WTC11 (cell line): ENCODE results near the gene UBAC2. TPM values are rescaled to one million over a fixed set of nuclear protein-coding genes. Genes with fewer than 3 reads are reported as not detected.

Experiments used
- ATAC-seq: fragments of 200-7000 bp; cut with Tn5 transposase; 2 replicates; pipeline ENCODE4 v1.10.0; 2021; ENCODE audit warnings: mild to moderate bottlenecking, moderate library complexity
- CTCF ChIA-PET: fragments of 300-600 bp; sonication (Branson Sonifier 250); formaldehyde crosslinking; loops from one replicate; lab custom pipeline; 2021; ENCODE audit warnings: antibody characterized with exemption; lab: Charles Lee
- POLR2A ChIA-PET: fragments of 350-600 bp; sonication (Branson Sonifier 250); formaldehyde crosslinking; loops from one replicate; lab custom pipeline; 2021; ENCODE audit warnings: antibody characterized with exemption; lab: Charles Lee
- DNase-seq: peaks from one replicate; pipeline ENCODE4 v3.0.0; 2021; ENCODE audit warnings: low spot score
- H3K27ac Mint-ChIP-seq: 2 replicates; pipeline ENCODE4 v1.8.0; 2021; ENCODE audit warnings: mixed read lengths
- H3K27me3 Mint-ChIP-seq: 2 replicates; pipeline ENCODE4 v1.8.0; 2021; ENCODE audit warnings: low read depth, mild to moderate bottlenecking, moderate library complexity, mixed read lengths
- H3K36me3 Mint-ChIP-seq: 2 replicates; pipeline ENCODE4 v1.8.0; 2021; ENCODE audit warnings: mixed read lengths
- H3K4me1 Mint-ChIP-seq: 2 replicates; pipeline ENCODE4 v1.8.0; 2022; ENCODE audit warnings: mixed read lengths
- H3K4me3 Mint-ChIP-seq: 2 replicates; pipeline ENCODE4 v1.8.0; 2021; ENCODE audit warnings: mild to moderate bottlenecking, moderate library complexity, mixed read lengths
- H3K9me3 Mint-ChIP-seq: 2 replicates; pipeline ENCODE4 v1.8.0; 2021; ENCODE audit warnings: mixed read lengths
- AR ChIP-seq: fragments of 250-450 bp; sonication (Bioruptor Pico); IDR thresholded peaks from 2 replicates; pipeline ENCODE4 v1.9.0; 2021; ENCODE audit warnings: mild to moderate bottlenecking
- ATF6 ChIP-seq: sonication (generic); formaldehyde crosslinking; IDR thresholded peaks from 2 replicates; pipeline ENCODE4 v1.8.1; 2023; ENCODE audit warnings: mild to moderate bottlenecking, missing genetic modification reagents
- IRF2 ChIP-seq: sonication (generic); formaldehyde crosslinking; IDR thresholded peaks from 2 replicates; pipeline ENCODE4 v1.8.0; 2022; ENCODE audit warnings: low read depth, missing genetic modification reagents, borderline replicate concordance
- MAX ChIP-seq: sonication (generic); formaldehyde crosslinking; IDR thresholded peaks from 2 replicates; pipeline ENCODE4 v1.8.0; 2022; ENCODE audit warnings: mild to moderate bottlenecking, missing genetic modification reagents
- RELA ChIP-seq: sonication (generic); formaldehyde crosslinking; IDR thresholded peaks from 2 replicates; pipeline ENCODE4 v1.8.1; 2022; ENCODE audit warnings: missing genetic modification reagents, mild to moderate bottlenecking, borderline replicate concordance
- TEAD1 ChIP-seq: sonication (generic); formaldehyde crosslinking; IDR thresholded peaks from 2 replicates; pipeline ENCODE4 v1.8.0; 2022; ENCODE audit warnings: mild to moderate bottlenecking, missing genetic modification reagents
- ZNF121 ChIP-seq: sonication (generic); formaldehyde crosslinking; IDR thresholded peaks from 2 replicates; pipeline ENCODE4 v1.8.0; 2023; ENCODE audit warnings: missing genetic modification reagents
- ZNF281 ChIP-seq: sonication (generic); formaldehyde crosslinking; IDR thresholded peaks from 2 replicates; pipeline ENCODE4 v1.8.0; 2023; ENCODE audit warnings: mild to moderate bottlenecking, missing genetic modification reagents
- total RNA-seq: library from RNA; stranded (reverse); gene quantifications from 3 replicates; pipeline ENCODE4 v1.2.3, GENCODE V29; 2021
- TF ChIP-seq, protein P1 (sequence below): sonication (generic); formaldehyde crosslinking; IDR thresholded peaks from 2 replicates; pipeline ENCODE4 v1.8.1; 2023; ENCODE audit warnings: mild to moderate bottlenecking, missing genetic modification reagents

Gene UBAC2
- total RNA-seq, 1 experiment from 2014 or later: 64.7 TPM

- TF ChIP-seq AR (CRISPR knock-in tag): no peak
- no peak for TF ChIP-seq ZNF281
These were observed 231.4 kb downstream of the UBAC2 start (continued) for GRCh38 chr13:99431927-99432608.

DNA sequence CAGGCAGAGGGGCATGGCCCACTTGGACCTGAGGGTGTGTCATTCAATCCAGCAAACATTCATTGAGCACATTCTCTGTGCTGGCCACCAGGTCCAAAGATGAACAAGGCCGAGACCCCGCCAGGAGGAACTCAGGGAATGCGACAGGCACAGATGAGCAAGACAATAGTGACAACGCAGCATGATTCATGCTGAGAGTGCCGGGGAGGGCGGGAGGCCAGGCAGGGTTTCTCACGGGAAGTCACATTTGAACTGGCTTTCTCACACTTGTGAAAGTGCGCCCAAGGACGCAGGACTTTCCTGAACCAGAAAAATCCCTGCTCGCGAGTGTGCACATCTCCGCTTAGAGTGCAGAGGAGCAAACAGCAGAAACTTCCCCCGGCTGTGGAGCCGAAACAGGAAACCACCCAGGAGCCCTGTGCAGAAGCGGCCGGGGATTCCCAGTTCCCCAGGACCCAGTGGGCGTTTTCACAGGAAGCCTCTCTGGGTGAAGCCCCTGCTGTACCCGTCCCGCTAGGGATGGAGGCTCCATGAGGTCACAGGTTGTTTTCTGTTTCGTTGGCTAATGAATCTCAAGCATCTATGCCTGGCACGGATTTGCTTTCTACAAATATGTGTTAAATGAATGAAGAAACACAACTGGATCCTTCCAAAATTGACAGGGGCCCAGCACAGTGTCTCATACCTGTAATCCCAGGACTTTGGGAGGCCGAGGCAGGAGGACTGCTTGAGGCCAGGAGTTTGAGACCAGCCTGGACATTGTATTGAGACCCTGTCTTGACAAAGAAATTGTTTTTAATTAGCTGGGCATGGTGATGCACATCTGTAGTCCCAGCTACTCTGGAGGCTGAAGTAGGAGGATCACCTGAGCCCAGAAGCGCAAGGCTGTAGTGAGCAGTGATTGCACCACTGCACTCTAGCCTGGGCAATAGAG, 232.2 kb downstream of the UBAC2 start:
- TF ChIP-seq RELA (CRISPR knock-in tag): no peak
- TF ChIP-seq IRF2 (CRISPR knock-in tag): no peak
- TF ChIP-seq, protein P1, sequence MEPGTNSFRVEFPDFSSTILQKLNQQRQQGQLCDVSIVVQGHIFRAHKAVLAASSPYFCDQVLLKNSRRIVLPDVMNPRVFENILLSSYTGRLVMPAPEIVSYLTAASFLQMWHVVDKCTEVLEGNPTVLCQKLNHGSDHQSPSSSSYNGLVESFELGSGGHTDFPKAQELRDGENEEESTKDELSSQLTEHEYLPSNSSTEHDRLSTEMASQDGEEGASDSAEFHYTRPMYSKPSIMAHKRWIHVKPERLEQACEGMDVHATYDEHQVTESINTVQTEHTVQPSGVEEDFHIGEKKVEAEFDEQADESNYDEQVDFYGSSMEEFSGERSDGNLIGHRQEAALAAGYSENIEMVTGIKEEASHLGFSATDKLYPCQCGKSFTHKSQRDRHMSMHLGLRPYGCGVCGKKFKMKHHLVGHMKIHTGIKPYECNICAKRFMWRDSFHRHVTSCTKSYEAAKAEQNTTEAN: 0 out of 2 replicates have a peak, but pooled peaks have one; percentile 47
- TF ChIP-seq ATF6 (CRISPR knock-in tag): no peak
- peak; percentile 28; the same call in 1 of the 2 replicates for TF ChIP-seq ZNF121
- TF ChIP-seq TEAD1 (CRISPR knock-in tag): 0 out of 2 replicates have a peak, but pooled peaks have one; percentile 34
- peak; percentile 36; the same call in 1 of the 2 replicates for TF ChIP-seq MAX (CRISPR knock-in tag)
- TF ChIP-seq, all 79 proteins: peak for 4
- POLR2A ChIA-PET: interaction anchor here (0.6 kb wide), 1 partner anchor 255 kb away, joined by 3 read pairs; no protein-coding TSS in a partner anchor
- Mint-ChIP-seq H3K9me3 (peaks cover 5% of the 10 kb centered on the region), H3K27me3 (no peaks in the 10 kb centered on the region; the same call in 1 of the 2 replicates), H3K27ac (no peak overlapping the region), H3K4me3 (no peak overlapping the region), H3K36me3 (no peaks in the 10 kb centered on the region; the same call in 1 of the 2 replicates), H3K4me1 (peaks cover 16% of the 10 kb centered on the region)
- DNase-seq (peak; percentile 44), ATAC-seq (peak; percentile 25)
- CTCF ChIA-PET: interaction anchor here (1.0 to 1.1 kb wide), 2 partner anchors 13 to 17 kb away, joined by 3 read pairs; no protein-coding TSS in a partner anchor
